ENCODE measurements around the gene ASB3.

DNA sequence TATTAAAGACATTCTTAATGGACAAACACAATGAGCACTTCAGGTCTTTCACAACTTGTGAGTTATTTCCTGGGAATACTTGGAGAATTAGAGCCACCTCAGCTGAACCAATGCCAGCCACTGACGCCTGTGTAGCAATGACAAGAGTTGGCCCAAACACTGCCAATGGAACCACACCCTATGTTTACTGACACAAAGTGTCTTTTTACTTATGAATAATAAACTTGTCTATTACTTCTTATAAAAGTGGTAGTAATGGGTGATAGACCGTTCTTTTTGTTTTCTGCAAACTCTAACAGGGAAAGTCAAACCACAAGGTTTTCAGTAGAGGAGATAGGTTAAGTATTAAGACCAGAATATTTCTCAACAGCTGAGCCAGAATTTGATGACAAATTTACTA, 31.6 kb downstream of the ASB3 start:
- TF ChIP-seq, protein P1, sequence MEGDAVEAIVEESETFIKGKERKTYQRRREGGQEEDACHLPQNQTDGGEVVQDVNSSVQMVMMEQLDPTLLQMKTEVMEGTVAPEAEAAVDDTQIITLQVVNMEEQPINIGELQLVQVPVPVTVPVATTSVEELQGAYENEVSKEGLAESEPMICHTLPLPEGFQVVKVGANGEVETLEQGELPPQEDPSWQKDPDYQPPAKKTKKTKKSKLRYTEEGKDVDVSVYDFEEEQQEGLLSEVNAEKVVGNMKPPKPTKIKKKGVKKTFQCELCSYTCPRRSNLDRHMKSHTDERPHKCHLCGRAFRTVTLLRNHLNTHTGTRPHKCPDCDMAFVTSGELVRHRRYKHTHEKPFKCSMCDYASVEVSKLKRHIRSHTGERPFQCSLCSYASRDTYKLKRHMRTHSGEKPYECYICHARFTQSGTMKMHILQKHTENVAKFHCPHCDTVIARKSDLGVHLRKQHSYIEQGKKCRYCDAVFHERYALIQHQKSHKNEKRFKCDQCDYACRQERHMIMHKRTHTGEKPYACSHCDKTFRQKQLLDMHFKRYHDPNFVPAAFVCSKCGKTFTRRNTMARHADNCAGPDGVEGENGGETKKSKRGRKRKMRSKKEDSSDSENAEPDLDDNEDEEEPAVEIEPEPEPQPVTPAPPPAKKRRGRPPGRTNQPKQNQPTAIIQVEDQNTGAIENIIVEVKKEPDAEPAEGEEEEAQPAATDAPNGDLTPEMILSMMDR (conservative IDR thresholded peaks at IDR 0.05; ENCODE audit: low read length) = no peak
- no peak for TF ChIP-seq EZH2phosphoT487 (IDR thresholded peaks at IDR 0.05; ENCODE audit: borderline replicate concordance, low read depth, low read length)

All from OCI-LY7 (cell line).